ENCODE measurements around the gene NUDT16L1. TPM values are rescaled to one million over a fixed set of nuclear protein-coding genes. Genes with fewer than 3 reads are reported as not detected.

NUDT16L1 gene
- polyA plus RNA-seq, 1 of the 3 experiments (the other 2 are of a cell fraction) = 45.8 TPM

- no peak for TF ChIP-seq NFIC (IDR thresholded peaks at IDR 0.05; ENCODE audit: borderline replicate concordance)
- TF ChIP-seq ELF1 (IDR thresholded peaks at IDR 0.05) = no peak
- no peak for TF ChIP-seq FOXM1 (IDR thresholded peaks at IDR 0.05; ENCODE audit: low read depth)
- no peak for TF ChIP-seq TEAD4 (IDR thresholded peaks at IDR 0.05; ENCODE audit: borderline replicate concordance, insufficient read depth)
- TF ChIP-seq JUND (IDR thresholded peaks at IDR 0.05) = no peak
- TF ChIP-seq FOSL2 (IDR thresholded peaks at IDR 0.05; ENCODE audit: borderline replicate concordance, low read depth) = no peak
Observed at GRCh38 chr16:4686497-4687210, 6.7 kb upstream of the NUDT16L1 start (continued).

GRCh38 chr16:4687416-4687815, 5.9 kb upstream of the NUDT16L1 start:
- Histone ChIP-seq H3K4me2 (no peak overlapping the region), H3K79me2 (ENCODE audit: insufficient read depth) (no peaks in the 10 kb centered on the region), H3K27ac (ENCODE audit: low read depth in 2 of 2, low read length in 1 of 2) (no peak overlapping the region), H3K9me2 (no peaks in the 10 kb centered on the region), H3K27me3 (ENCODE audit: insufficient read depth) (no peaks in the 10 kb centered on the region), H3K9me3 (no peaks in the 10 kb centered on the region), H3K36me3 (replicated peaks in 1 of 2; ENCODE audit: control insufficient read depth in 1 of 2, insufficient read depth in 2 of 2, low read length in 1 of 2) (peaks cover 0 to 45% of the 10 kb centered on the region in 2 experiments), H4K20me1 (ENCODE audit: insufficient read depth) (no peaks in the 10 kb centered on the region), H3K4me3 (ENCODE audit: low read depth in 2 of 2, low read length in 1 of 2) (no peak overlapping the region), H3K9ac (no peak overlapping the region), H2AFZ (ENCODE audit: low read depth) (no peak overlapping the region), H3K4me1 (ENCODE audit: control insufficient read depth in 1 of 2, insufficient read depth in 2 of 2, low read depth in 1 of 2, low read length in 1 of 2) (peaks cover 0 to 6% of the 10 kb centered on the region in 2 experiments; a peak in 1 of 4 replicates), H3F3A (replicated peaks; ENCODE audit: insufficient read depth) (no peaks in the 10 kb centered on the region)
- TF ChIP-seq MEF2A (IDR thresholded peaks at IDR 0.05; ENCODE audit: borderline replicate concordance, low read depth) = no peak
- TF ChIP-seq NRF1 (IDR thresholded peaks at IDR 0.05; ENCODE audit: low read depth, low read length) = no peak
- TF ChIP-seq REST (IDR thresholded peaks at IDR 0.05; ENCODE audit: low read depth, low read length) = no peak
- no peak for TF ChIP-seq ELF1 (IDR thresholded peaks at IDR 0.05)
- TF ChIP-seq TEAD4 (IDR thresholded peaks at IDR 0.05; ENCODE audit: borderline replicate concordance, insufficient read depth) = no peak
- no peak for TF ChIP-seq RFX5 (IDR thresholded peaks at IDR 0.05; ENCODE audit: low read length)
- TF ChIP-seq YY1 (IDR thresholded peaks at IDR 0.05; ENCODE audit: low read depth) = no peak
- TF ChIP-seq IRF3 (IDR thresholded peaks at IDR 0.05; ENCODE audit: low read depth, low read length) = no peak
- TF ChIP-seq NFIC (IDR thresholded peaks at IDR 0.05; ENCODE audit: borderline replicate concordance) = no peak
- TF ChIP-seq SMC3 (IDR thresholded peaks at IDR 0.05; ENCODE audit: low read depth, low read length) = no peak
- no peak for TF ChIP-seq GABPA (IDR thresholded peaks at IDR 0.05; ENCODE audit: low read depth)
- TF ChIP-seq CHD2 (IDR thresholded peaks at IDR 0.05; ENCODE audit: low read length, partially characterized antibody) = no peak
- TF ChIP-seq JUND (IDR thresholded peaks at IDR 0.05) = no peak
- TF ChIP-seq MXI1 (IDR thresholded peaks at IDR 0.05; ENCODE audit: low read depth, low read length) = no peak
- TF ChIP-seq USF2 (IDR thresholded peaks at IDR 0.05; ENCODE audit: borderline replicate concordance, low read depth, low read length) = no peak
- ChIA-PET POLR2A (no interaction called here), CTCF (no interaction called here)
- no peak for DNase-seq
- 85% methylated on average over 4 of the region's 8 CpGs for WGBS (ENCODE audit: low lambda C conversion rate)
